Measurements from ENCODE around the gene RND3.

RND3 gene

DNA sequence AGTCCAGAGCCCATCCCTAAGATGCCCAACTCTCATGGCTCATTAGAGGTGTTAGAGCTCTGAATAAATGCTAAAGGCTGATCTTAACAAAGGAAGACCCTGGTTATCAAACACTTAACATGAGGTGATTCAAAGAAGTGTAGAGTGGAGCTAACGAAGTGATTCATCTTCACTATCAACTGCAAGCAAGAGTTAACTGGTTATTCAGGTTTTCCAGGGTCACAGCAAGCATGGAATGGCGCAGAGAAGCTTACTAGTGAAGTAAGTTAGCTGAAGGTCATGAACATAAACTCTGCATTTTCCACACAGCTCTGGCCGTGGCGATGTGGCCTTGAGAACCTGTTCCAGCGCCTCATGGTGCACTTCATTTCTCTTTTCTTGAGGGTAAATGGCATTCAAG is 17.0 kb downstream of the RND3 start:
- Histone ChIP-seq H3K4me3 (ENCODE audit: low read depth, low read length) (no peak overlapping the region), H3K27me3 (no peaks in the 10 kb centered on the region), H3K4me1 (no peaks in the 10 kb centered on the region), H3K36me3 (peaks cover 38% of the 10 kb centered on the region), H3K9me3 (no peaks in the 10 kb centered on the region)
- no peak for DNase-seq
- TF ChIP-seq, protein P1, sequence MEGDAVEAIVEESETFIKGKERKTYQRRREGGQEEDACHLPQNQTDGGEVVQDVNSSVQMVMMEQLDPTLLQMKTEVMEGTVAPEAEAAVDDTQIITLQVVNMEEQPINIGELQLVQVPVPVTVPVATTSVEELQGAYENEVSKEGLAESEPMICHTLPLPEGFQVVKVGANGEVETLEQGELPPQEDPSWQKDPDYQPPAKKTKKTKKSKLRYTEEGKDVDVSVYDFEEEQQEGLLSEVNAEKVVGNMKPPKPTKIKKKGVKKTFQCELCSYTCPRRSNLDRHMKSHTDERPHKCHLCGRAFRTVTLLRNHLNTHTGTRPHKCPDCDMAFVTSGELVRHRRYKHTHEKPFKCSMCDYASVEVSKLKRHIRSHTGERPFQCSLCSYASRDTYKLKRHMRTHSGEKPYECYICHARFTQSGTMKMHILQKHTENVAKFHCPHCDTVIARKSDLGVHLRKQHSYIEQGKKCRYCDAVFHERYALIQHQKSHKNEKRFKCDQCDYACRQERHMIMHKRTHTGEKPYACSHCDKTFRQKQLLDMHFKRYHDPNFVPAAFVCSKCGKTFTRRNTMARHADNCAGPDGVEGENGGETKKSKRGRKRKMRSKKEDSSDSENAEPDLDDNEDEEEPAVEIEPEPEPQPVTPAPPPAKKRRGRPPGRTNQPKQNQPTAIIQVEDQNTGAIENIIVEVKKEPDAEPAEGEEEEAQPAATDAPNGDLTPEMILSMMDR (IDR thresholded peaks at IDR 0.05; ENCODE audit: low read depth, low read length): no peak

DNA sequence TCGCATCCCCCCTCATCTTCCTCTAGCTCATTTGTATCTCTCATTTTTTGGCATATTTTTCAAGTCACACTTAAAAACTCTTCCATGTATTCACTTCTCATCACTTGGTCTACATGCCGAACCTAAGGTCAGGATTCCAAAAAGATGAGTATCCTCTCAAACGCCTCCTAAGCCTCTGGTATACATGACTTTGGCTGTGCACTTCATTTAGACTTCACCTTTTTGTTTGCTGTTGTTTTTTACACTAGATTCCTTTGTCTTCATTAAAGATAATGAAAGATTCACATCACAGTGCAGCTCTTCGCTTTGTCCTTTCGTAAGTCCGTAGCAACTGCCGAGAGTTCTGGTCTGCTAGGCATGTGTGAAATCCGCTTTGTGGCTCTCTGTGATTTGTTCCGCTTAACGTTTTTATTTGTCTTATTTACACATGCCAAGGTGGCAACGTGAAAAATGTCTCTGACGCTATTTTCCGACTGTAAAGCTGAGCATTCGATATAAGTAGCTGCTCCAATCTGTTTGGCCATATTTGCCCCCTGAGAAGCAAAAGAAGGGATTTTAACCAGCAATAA is 17.7 kb downstream of the RND3 start:
- no peaks in the 10 kb centered on the region for H3K4me1 ChIP-seq
- H3K27me3 ChIP-seq: no peaks in the 10 kb centered on the region
- H3K4me3 ChIP-seq (ENCODE audit: low read depth, low read length): no peak overlapping the region
- H3K9me3 ChIP-seq: no peaks in the 10 kb centered on the region
- no peak for DNase-seq
- TF ChIP-seq, protein P1 (IDR thresholded peaks at IDR 0.05; ENCODE audit: low read depth, low read length): no peak
- peaks cover 38% of the 10 kb centered on the region for H3K36me3 ChIP-seq

DNA sequence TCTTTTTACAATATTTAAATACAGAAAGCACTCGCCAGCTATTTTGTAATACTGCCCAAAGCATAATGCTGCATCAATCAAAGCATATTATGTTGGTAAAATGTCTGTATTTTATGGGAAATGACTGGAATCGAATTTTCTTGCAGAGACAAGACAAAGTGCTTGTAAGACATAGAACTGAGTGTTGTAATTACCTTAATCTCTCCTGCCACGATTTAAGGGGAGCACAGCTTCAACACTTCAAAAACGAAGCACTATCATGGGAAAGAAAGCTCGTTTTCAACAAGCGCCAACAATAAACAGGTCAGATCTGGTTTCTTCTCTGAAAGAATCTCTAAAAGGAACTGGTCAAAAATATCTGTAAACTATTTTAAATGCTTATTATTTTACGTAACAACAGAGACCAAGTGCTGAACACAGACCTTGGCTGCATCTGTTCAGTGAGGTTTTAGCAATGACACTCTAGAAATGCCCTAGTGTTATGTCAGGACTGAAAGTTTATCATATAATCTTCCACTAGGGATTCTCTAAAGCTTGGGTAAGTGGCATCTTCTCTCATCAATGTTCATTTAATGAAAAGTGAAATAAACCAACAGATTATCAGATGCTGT is 19.0 kb downstream of the RND3 start:
- TF ChIP-seq, protein P1 (IDR thresholded peaks at IDR 0.05; ENCODE audit: low read depth, low read length): no peak
- H3K4me1 ChIP-seq: no peaks in the 10 kb centered on the region
- H3K36me3 ChIP-seq: peaks cover 27% of the 10 kb centered on the region
- no peak overlapping the region for H3K4me3 ChIP-seq (ENCODE audit: low read depth, low read length)
- DNase-seq: no peak
- no peaks in the 10 kb centered on the region for H3K27me3 ChIP-seq
- no peaks in the 10 kb centered on the region for H3K9me3 ChIP-seq

DNA sequence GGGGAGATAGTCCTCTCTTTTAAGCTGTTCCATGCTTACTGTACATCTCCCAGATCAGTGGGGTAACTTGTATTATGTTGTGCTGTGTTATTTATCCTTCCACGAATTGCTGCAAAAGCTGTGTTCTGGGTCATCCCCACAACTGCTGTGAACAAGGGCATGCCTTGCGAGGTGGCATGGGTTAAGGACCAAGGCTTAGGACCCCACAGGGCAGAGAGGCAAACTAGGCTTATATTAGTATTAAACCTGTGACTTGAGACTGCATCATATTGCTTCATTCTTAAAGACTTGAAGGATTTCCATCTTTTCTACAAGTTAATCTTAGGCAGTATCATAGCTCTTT is 19.9 kb downstream of the RND3 start:
- TF ChIP-seq, protein P1 (IDR thresholded peaks at IDR 0.05; ENCODE audit: low read depth, low read length): no peak
- H3K4me1 ChIP-seq: no peaks in the 10 kb centered on the region
- H3K36me3 ChIP-seq: peaks cover 26% of the 10 kb centered on the region
- H3K27me3 ChIP-seq: no peaks in the 10 kb centered on the region
- H3K9me3 ChIP-seq: no peaks in the 10 kb centered on the region
- no peak for DNase-seq
- H3K4me3 ChIP-seq (ENCODE audit: low read depth, low read length): no peak overlapping the region

DNA sequence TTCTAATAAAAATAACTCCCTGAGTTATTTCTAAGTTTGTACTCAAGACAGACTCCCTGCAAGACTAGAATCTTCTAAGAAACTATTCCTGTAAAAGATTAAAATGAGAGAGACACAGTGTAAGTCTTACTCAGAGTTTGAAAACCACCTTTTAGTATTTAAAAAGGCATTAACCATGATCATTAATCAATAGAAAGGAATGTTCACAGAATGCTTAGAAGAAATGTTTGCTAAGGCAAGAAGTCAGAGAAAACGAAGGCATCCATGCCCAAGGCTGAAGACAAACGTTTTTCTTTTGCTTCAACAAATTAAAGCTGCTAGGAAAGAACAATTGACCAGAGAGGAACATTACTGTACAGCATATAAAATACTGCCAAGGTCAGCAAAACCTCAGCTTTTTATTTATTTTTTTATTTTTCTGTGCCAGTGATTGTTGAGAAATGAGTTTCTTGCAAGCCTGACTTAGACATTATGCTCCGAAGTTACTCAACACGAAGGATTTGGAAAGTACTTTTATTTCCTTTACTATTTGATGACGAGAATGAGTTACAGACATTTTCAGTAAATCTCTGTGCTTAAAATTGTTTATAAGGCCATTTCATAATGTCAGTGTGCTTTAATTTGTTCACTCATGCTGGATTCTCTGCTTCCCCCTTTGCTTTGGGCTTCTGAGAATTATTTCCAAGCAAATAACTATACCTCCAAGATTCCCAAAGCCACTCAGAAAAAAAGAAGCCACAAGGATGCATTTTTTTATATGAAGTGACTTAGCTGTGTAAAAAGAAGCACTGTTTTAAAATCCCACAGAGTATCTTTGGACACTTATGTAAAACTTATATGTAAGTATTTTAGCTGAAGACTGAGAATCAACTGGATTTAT is 20.5 kb downstream of the RND3 start:
- DNase-seq: no peak
- H3K4me3 ChIP-seq (ENCODE audit: low read depth, low read length): no peak overlapping the region
- peaks cover 21% of the 10 kb centered on the region for H3K36me3 ChIP-seq
- no peaks in the 10 kb centered on the region for H3K4me1 ChIP-seq
- H3K9me3 ChIP-seq: no peaks in the 10 kb centered on the region
- TF ChIP-seq, protein P1 (IDR thresholded peaks at IDR 0.05; ENCODE audit: low read depth, low read length): no peak
- H3K27me3 ChIP-seq: no peaks in the 10 kb centered on the region

All from BE2C (cell line).